Heart left ventricle (tissue), 16 donors: ENCODE data around the gene PSKH1. TPM values are rescaled to one million over a fixed set of nuclear protein-coding genes. Genes with fewer than 3 reads are reported as not detected.

Experiments
- ATAC-seq, 4 donors: fragments of 200-7000 bp; cut with Tn5 transposase; one replicate each; pipeline ENCODE4 v1.9.1; 2020 to 2022; ENCODE audit warnings: moderate library complexity in 4 of 4, mild to moderate bottlenecking in 3 of 4, moderate number of reproducible peaks in 1 of 4
- DNase-seq, 5 donors: peaks; one replicate each; pipeline ENCODE4 v3.0.0-alpha.2; 2020
- H3K27ac ChIP-seq, 12 donors: fragments of 200-600 bp; sonication (generic) in 4 of 12; one replicate each; pipeline versions ENCODE4 v1.5.0 to v1.8.0; 2016 to 2022; ENCODE audit warnings: mild to moderate bottlenecking in 2 of 12
- H3K27me3 ChIP-seq, 9 donors: fragments of 200-600 bp; sonication (generic) in 2 of 9; one replicate each; pipeline versions ENCODE4 v1.5.1 to v1.8.0; 2016 to 2022; ENCODE audit warnings: mild to moderate bottlenecking in 3 of 9
- H3K36me3 ChIP-seq, 9 donors: fragments of 200-600 bp; sonication (generic) in 2 of 9; one replicate each; pipeline versions ENCODE4 v1.5.0 to v1.8.0; 2018 to 2022; ENCODE audit warnings: mild to moderate bottlenecking in 2 of 9
- H3K4me1 ChIP-seq, 12 donors: fragments of 200-600 bp; sonication (generic) in 4 of 12; one replicate each; pipeline versions ENCODE4 v1.5.0 to v1.8.0; 2016 to 2022; ENCODE audit warnings: mild to moderate bottlenecking in 3 of 12
- H3K4me3 ChIP-seq, 12 donors: fragments of 200-600 bp; sonication (generic) in 4 of 12; one replicate each; pipeline versions ENCODE4 v1.5.0 to v1.8.0; 2017 to 2022; ENCODE audit warnings: mild to moderate bottlenecking in 9 of 12, moderate library complexity in 4 of 12
- H3K9me3 ChIP-seq, 12 donors: fragments of 200-600 bp; sonication (generic) in 4 of 12; one replicate each; pipeline versions ENCODE4 v1.5.0 to v1.8.0; 2016 to 2022; ENCODE audit warnings: mild to moderate bottlenecking in 1 of 12
- CTCF ChIP-seq, 12 donors: fragments of 200-600 bp; sonication (generic) in 4 of 12; IDR thresholded peaks; one replicate each; pipeline versions ENCODE4 v1.5.0 to v1.8.0; 2018 to 2022; ENCODE audit warnings: antibody characterized with exemption in 12 of 12, mild to moderate bottlenecking in 5 of 12
- POLR2A ChIP-seq, 2 donors: fragments of 450-650 bp; IDR thresholded peaks; one replicate each; pipeline ENCODE4 v1.6.1; 2017; ENCODE audit warnings: antibody characterized with exemption in 2 of 2, mild to moderate bottlenecking in 2 of 2, moderate library complexity in 2 of 2
- WGBS, 4 donors: extraction: QIAGEN DNeasy Blood & Tissue Kit in 2 of 4; methylation state at CpG; one replicate each; pipeline versions ENCODE4 v1.1.5 to v1.1.7; 2013 to 2018; 5-methylcytosine and 5-hydroxymethylcytosine counted together
- intact Hi-C, 10 donors: fragments of 100-400 bp; cut with DNase I; formaldehyde crosslinking; loops; one replicate each; pipeline versions ENCODE4 v1.11.1 to v1.14.2; 2022
- polyA plus RNA-seq, 2 donors: library from polyadenylated mRNA; stranded (reverse); fragments of 200-250 nt; gene quantifications; one replicate each; pipeline ENCODE4 v1.2.3, GENCODE V29; 2013
- total RNA-seq, 9 donors: library from RNA; depleted of rRNA in 2 of 9; stranded (reverse); fragments of >200 nt in 2 of 9; fragmentation: NEBNext Ultra II Directional in 3 of 9; extraction: Animal tissue kit (Norgen Biotek cat#: 25700) in 3 of 9; gene quantifications; one replicate each; pipeline versions ENCODE4 v1.1.0 to v1.2.4, GENCODE V29; 2016 to 2023
- donor health status: ischemic (EF 13 %, LVEDD 7.1; RV severe dilation, severe dysfunction).
- donor health status: healthy with polysubstance abuse.
- donor health status: DM: no; HTN: yes; CAD: no.
- donor health status: DM: no; HTN: no; CAD: no.
- donor health status: ischemic (EF 25% LVEDD 6.9; RV normal size, moderate dysfunction).
- donor health status: ischemic (EF 25% LVEDD 5.7; RV mildly dilated, moderate dysfunction).
- donor health status: healthy.
- donor health status: DM: yes; HTN: yes; CAD: no.
- donor health status: ischemic (EF 35%, LVEDD 5.7; RV mildly dilated, moderate dysfunction).
- donor health status: nonischemic (EF 11% LVEDD 7.7; RV severe dilation, severe dysfunction).
- donor health status: DM: yes; HTN: yes; CAD: no.
- donor health status: PGD.
- donor health status: ischemic (EF 29% LVEDD 5.4; RV normal size, mild dysfunction).
- donor health status: nonischemic (EF 23%, LVEDD 6.1; RV moderate dilation, normal function).

Gene PSKH1
- total and polyA plus RNA-seq, 11 donors, result 16.3 to 36.9 (median 21.6) TPM

GRCh38 chr16:67845291-67846062 lies 47.6 kb upstream of the PSKH1 start:
- intact Hi-C loops, result loop anchor here in 1 of 10 donors (2.0 to 5.0 kb wide), 2 partner anchors 17 to 38 kb away; partner anchors contain the start of genes RANBP10 and TSNAXIP1
- Histone ChIP-seq H3K4me3 (peak overlapping the region in 11 of 12 donors; percentile 76 to 100 (median 98)), H3K27me3 (no peaks in the 10 kb centered on the region), H3K36me3 (peaks cover 0 to 11% (median 0%) of the 10 kb centered on the region in 9 donors), H3K9me3 (no peaks in the 10 kb centered on the region), H3K27ac (peak overlapping the region; percentile 88 to 100 (median 96)), H3K4me1 (peaks cover 24 to 69% (median 51%) of the 10 kb centered on the region in 12 donors)
- no peak for DNase-seq
- 59 to 70% (median 65%) methylated on average over 5 of the region's 5 CpGs for WGBS, 4 donors
- ATAC-seq, result no peak
- no peak for TF ChIP-seq CTCF (IDR thresholded peaks at IDR 0.05)
- TF ChIP-seq POLR2A (IDR thresholded peaks at IDR 0.05), result no peak

GRCh38 chr16:67846063-67846319 lies 47.1 kb upstream of the PSKH1 start:
- ATAC-seq (no peak), DNase-seq (no peak)
- no peak for TF ChIP-seq POLR2A (IDR thresholded peaks at IDR 0.05)
- TF ChIP-seq CTCF (IDR thresholded peaks at IDR 0.05), result no peak
- Histone ChIP-seq H3K36me3 (peaks cover 0 to 12% (median 0%) of the 10 kb centered on the region in 9 donors), H3K4me1 (peaks cover 24 to 69% (median 51%) of the 10 kb centered on the region in 12 donors), H3K27ac (peak overlapping the region; percentile 88 to 100 (median 96)), H3K4me3 (peak overlapping the region; percentile 76 to 100 (median 94)), H3K9me3 (no peaks in the 10 kb centered on the region), H3K27me3 (no peaks in the 10 kb centered on the region)
- intact Hi-C loops, result loop anchor here in 1 of 10 donors (2.0 to 5.0 kb wide), 2 partner anchors 17 to 39 kb away; partner anchors contain the start of genes RANBP10 and TSNAXIP1
- 12 to 25% (median 19%) methylated on average over 2 of the region's 2 CpGs for WGBS, 4 donors

- ATAC-seq (peak; percentile 83 to 91 (median 88)), DNase-seq (peak; percentile 97 to 98 (median 98))
- TF ChIP-seq CTCF (IDR thresholded peaks at IDR 0.05), result peak in 1 of 12 donors; percentile 9
- peak in 1 of 2 donors; percentile 70 for TF ChIP-seq POLR2A (IDR thresholded peaks at IDR 0.05)
- 0 to 1% (median 0%) methylated on average over 12 to 57 of the region's 57 CpGs for WGBS, 4 donors
- peaks cover 0 to 12% (median 0%) of the 10 kb centered on the region in 9 donors for H3K36me3 ChIP-seq
- H3K27me3 ChIP-seq, result no peaks in the 10 kb centered on the region
- H3K4me3 ChIP-seq, result peak within 1 kb of the TSS; percentile 76 to 100 (median 94)
- intact Hi-C loops, result loop anchor here in 1 of 10 donors (2.0 to 5.0 kb wide), 2 partner anchors 16 to 39 kb away; partner anchors contain the start of genes RANBP10 and TSNAXIP1
- H3K9me3 ChIP-seq, result no peaks in the 10 kb centered on the region
- H3K4me1 ChIP-seq, result peaks cover 24 to 65% (median 51%) of the 10 kb centered on the region in 12 donors
- H3K27ac ChIP-seq, result peak within 1 kb of the TSS; percentile 88 to 100 (median 96)
Observed at GRCh38 chr16:67846320-67847063, 46.6 kb upstream of the PSKH1 start, which contains the start of gene NUTF2. Gene NUTF2 (plus strand): TSS chr16:67846933. CDS start chr16:67865131, 18,198 bp downstream.
